OCI-LY3 (cell line): ENCODE results near the gene CES3.
"Not testable (repeated sequence)": the region's sequence is repeated elsewhere in the genome, so short reads cannot be mapped to it uniquely, and the experiment has no call there.

ENCODE experiments used
- H2AFZ ChIP-seq: fragments of 200-600, 300-600 bp; shearing (Covaris generic); 2 replicates; pipeline ENCODE4 v1.6.0; 2014; ENCODE audit warnings: antibody characterized with exemption, low read depth, low read length
- H3K27ac ChIP-seq: fragments of 200-600, 300-600 bp; sonication (generic); 2 replicates; pipeline ENCODE4 v1.5.1; 2014; ENCODE audit warnings: mild to moderate bottlenecking, low read length, moderate library complexity, mixed read lengths
- H3K27me3 ChIP-seq: fragments of 200-600, 300-600 bp; sonication (generic); 2 replicates; pipeline ENCODE4 v1.6.1; 2014; ENCODE audit warnings: low read depth, low read length, mixed read lengths
- H3K36me3 ChIP-seq: fragments of 200-600, 300-600 bp; sonication (generic); replicated peaks from 2 replicates; pipeline ENCODE3; 2014; ENCODE audit warnings: low read depth, low read length, mixed read lengths
- H3K4me1 ChIP-seq: fragments of 300-600, 200-600 bp; sonication (generic); 2 replicates; pipeline ENCODE4 v1.6.1; 2014; ENCODE audit warnings: low read length, mixed read lengths
- H3K4me2 ChIP-seq: fragments of 200-600, 300-600 bp; sonication (generic); 2 replicates; pipeline ENCODE4 v1.6.1; 2014; ENCODE audit warnings: low read length, mixed read lengths
- H3K4me3 ChIP-seq: fragments of 300-600, 200-600 bp; sonication (generic); 2 replicates; pipeline ENCODE4 v1.5.1; 2014; ENCODE audit warnings: antibody characterized with exemption, mild to moderate bottlenecking, low read length, moderate library complexity
- H3K79me2 ChIP-seq: fragments of 300-600, 200-600 bp; shearing (Covaris generic); 2 replicates; pipeline ENCODE4 v1.6.1; 2014; ENCODE audit warnings: mild to moderate bottlenecking, low read length, mixed read lengths
- H3K9ac ChIP-seq: fragments of 300-600, 200-600 bp; shearing (Covaris generic); 2 replicates; pipeline ENCODE4 v1.6.0; 2014; ENCODE audit warnings: mild to moderate bottlenecking, low read length, moderate library complexity
- H3K9me3 ChIP-seq: fragments of 200-600, 300-600 bp; shearing (Covaris generic); 2 replicates; pipeline ENCODE4 v1.6.1; 2014; ENCODE audit warnings: low read length, mixed read lengths; ENCODE audit not compliant: insufficient read depth
- H4K20me1 ChIP-seq: fragments of 200-600, 300-600 bp; sonication (generic); 2 replicates; pipeline ENCODE4 v1.6.1; 2016; ENCODE audit warnings: low read length, mixed read lengths; ENCODE audit not compliant: insufficient read depth
- EZH2phosphoT487 ChIP-seq: fragments of 200-600 bp; shearing (Covaris generic); IDR thresholded peaks from 2 replicates; pipeline ENCODE4 v1.6.1; 2018; ENCODE audit warnings: antibody characterized with exemption, mixed run types, low read depth
- TF ChIP-seq, protein P1 (sequence below): fragments of 200-600, 300-600 bp; sonication (generic); IDR thresholded peaks from 2 replicates; pipeline ENCODE4 v1.5.1; 2014; ENCODE audit warnings: antibody characterized with exemption, low read length, low read depth

Gene CES3

DNA sequence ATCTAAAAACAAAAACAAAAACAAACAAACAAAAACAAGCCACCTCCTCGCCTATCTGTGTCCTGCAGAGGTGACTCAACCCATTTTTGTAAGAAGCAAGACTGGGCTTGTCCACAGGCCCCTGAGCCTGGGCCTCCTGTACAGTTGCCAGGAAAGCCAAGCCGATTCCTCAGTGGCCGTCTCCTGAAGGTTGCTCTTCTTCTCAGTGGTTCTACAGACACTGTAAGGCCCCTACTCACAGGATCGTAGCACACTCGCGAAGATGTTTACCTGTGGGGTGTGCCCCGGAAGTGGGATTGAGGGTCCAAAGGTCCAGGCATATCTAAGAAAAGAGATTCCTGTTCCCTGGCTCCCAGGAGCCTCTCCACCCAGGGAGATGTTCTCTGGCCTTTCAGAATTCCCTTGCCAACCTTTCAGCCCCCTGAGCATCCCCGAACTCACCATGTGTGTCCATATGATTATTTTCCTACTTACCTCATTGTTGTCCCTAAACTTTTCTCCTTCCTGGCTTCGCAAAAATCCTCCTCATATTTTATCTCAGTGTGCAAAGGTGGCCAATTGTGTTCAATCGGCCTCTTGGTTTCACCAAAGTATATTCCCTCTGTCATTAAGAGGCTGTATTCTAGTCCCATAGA, 7.5 kb upstream of the CES3 start:
- no peaks in the 10 kb centered on the region for H3K36me3 ChIP-seq
- peaks cover 25% of the 10 kb centered on the region for H3K4me1 ChIP-seq
- no peak overlapping the region for H3K27ac ChIP-seq
- no peaks in the 10 kb centered on the region for H3K79me2 ChIP-seq
- no peaks in the 10 kb centered on the region for H3K9me3 ChIP-seq
- no peak for TF ChIP-seq EZH2phosphoT487
- no peak overlapping the region for H3K4me3 ChIP-seq
- no peak overlapping the region for H3K4me2 ChIP-seq
- H3K9ac ChIP-seq = no peak overlapping the region
- H3K27me3 ChIP-seq = peaks cover 5% of the 10 kb centered on the region; the same call in 1 of the 2 replicates
- no peak overlapping the region for H2AFZ ChIP-seq
- no peaks in the 10 kb centered on the region for H4K20me1 ChIP-seq

DNA sequence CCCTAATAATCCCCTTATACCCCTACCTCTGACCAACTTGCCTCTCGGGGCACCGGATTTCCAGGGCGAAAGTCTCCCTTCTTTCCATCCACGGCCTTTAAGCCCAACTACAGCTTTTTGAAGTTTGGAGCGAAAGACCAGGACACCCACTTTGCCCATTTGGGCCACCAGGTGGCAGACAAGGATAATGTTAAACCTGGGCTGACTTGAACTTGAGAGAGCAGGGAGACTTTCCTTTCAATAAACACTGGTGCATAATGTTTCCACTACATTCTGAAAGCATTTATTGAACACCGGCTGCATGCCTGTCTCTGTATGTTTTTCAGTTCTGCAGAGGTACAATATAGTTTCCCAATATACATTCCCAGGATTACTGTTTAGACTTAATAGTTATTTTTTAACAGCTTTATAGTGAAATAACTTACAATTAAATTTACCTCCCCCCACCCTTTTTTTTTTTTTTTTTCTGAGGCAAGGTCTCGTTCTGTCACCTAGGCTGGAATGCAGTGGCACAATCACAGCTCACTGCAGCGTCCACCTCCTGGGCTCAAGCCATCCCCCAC, 6.9 kb upstream of the CES3 start:
- TF ChIP-seq EZH2phosphoT487 = no peak
- TF ChIP-seq, protein P1, sequence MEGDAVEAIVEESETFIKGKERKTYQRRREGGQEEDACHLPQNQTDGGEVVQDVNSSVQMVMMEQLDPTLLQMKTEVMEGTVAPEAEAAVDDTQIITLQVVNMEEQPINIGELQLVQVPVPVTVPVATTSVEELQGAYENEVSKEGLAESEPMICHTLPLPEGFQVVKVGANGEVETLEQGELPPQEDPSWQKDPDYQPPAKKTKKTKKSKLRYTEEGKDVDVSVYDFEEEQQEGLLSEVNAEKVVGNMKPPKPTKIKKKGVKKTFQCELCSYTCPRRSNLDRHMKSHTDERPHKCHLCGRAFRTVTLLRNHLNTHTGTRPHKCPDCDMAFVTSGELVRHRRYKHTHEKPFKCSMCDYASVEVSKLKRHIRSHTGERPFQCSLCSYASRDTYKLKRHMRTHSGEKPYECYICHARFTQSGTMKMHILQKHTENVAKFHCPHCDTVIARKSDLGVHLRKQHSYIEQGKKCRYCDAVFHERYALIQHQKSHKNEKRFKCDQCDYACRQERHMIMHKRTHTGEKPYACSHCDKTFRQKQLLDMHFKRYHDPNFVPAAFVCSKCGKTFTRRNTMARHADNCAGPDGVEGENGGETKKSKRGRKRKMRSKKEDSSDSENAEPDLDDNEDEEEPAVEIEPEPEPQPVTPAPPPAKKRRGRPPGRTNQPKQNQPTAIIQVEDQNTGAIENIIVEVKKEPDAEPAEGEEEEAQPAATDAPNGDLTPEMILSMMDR = peak; percentile 87
- Histone ChIP-seq H3K4me2 (no peak overlapping the region), H3K27me3 (peaks cover under 1% of the 10 kb centered on the region; the same call in 1 of the 2 replicates), H3K36me3 (no peaks in the 10 kb centered on the region), H3K4me1 (peaks cover 25% of the 10 kb centered on the region), H3K9me3 (no peaks in the 10 kb centered on the region), H3K4me3 (no peak overlapping the region), H3K9ac (no peak overlapping the region), H2AFZ (no peak overlapping the region), H3K27ac (no peak overlapping the region), H4K20me1 (no peaks in the 10 kb centered on the region), H3K79me2 (no peaks in the 10 kb centered on the region)

DNA sequence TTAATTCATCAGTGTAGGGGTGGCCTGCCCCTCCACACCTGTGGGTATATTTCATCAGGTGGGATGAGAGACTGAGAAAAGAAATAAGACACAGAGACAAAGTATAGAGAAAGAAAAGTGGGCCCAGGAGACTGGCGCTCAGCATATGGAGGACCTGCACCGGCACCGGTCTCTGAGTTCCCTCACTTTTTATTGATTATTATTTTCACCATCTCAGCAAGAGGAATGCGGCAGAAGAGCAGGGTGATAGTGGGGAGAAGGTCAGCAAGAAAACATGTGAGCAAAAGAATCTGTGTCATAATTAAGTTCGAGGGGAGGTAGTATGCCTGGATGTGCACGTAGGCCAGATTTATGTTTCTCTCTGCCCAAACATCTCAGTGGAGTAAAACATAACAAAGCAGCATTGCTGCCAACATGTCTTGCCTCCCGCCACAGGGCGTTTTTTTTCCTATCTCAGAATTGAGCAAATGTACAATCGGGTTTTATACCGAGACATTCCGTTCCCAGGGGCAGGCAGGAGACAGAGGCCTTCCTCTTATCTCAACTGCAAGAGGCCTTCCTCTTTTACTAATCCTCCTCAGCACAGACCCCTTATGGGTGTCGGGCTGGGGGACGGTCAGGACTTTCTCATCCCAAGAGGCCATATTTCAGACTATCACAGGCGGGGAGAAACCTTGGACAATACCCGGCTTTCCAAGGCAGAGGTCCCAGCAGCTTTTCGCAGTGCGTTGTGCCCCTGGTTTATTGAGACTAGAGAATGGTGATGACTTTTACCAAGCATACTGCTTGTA, 5.5 kb upstream of the CES3 start:
- not testable (repeated sequence) for H3K27me3 ChIP-seq, H3K9ac ChIP-seq

DNA sequence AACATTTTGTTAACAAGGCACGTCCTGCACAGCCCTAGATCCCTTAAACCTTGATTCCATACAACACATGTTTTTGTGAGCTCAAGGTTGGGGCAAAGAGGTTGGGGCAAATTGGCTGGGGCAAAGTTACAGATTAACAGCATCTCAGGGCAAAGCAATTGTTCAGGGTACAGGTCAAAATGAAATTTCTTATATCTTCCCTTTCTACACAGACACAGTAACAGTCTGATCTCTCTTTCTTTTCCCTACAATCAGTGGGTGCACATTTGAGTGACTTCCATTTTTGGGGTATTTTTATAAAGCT, 5.0 kb upstream of the CES3 start:
- peaks cover 22% of the 10 kb centered on the region for H3K4me1 ChIP-seq
- H2AFZ ChIP-seq, H3K9me3 ChIP-seq, H3K9ac ChIP-seq, H3K4me3 ChIP-seq, H3K27ac ChIP-seq, H3K27me3 ChIP-seq, H3K4me2 ChIP-seq, H4K20me1 ChIP-seq, H3K36me3 ChIP-seq, H3K79me2 ChIP-seq: not testable (repeated sequence)

More for the DNA sequence above, 5.5 kb upstream of the CES3 start:
- H3K4me1 ChIP-seq = peaks cover 21% of the 10 kb centered on the region
- not testable (repeated sequence) for H3K9me3 ChIP-seq, H3K4me2 ChIP-seq, H2AFZ ChIP-seq, H3K79me2 ChIP-seq, H3K36me3 ChIP-seq, H3K4me3 ChIP-seq, H4K20me1 ChIP-seq, H3K27ac ChIP-seq

DNA sequence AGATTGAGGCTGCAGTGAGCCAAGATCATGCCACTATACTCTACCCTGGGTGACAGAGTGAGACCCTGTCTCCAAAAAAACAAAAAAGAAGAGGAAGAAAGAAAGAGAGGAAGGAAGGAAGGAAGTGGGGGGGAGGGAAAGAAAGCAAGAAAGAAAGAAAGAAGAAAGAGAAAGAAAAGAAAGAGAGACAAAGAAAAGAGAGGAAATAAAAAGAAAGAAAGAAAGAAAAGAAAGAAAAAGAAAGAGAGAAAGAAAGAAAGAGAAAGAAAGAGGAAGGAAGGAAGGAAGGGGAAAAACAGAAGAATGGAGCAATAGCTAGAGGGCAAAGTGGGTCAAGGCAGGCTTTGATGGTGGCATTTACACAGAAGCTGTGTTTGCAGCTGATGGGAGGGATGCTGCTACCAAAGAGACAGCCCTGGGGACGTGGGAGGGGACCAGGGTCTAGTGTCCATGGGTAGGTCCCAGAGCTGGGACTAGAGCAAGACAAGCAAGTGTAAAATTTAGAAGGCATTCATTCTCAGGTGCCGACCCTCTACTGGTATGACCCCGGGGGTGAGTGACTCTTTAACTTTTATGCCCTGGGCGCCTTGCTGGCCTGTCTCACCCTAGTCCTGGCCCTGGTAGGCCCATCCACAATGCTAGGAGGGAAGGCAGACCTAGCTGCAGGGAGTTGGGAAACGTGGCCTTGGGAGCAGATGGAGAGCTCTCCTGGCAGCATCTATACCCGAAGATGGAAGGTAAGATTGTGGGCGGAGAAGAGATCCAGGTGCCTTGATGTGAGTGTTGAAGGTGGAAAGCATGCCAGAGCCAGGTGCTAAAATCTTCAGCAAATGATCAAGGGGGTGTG, 2.0 kb upstream of the CES3 start:
- Histone ChIP-seq H3K9ac (no peak overlapping the region), H3K4me2 (no peak overlapping the region), H4K20me1 (no peaks in the 10 kb centered on the region), H3K4me3 (no peak overlapping the region), H3K9me3 (no peaks in the 10 kb centered on the region), H3K27ac (no peak overlapping the region), H3K27me3 (no peaks in the 10 kb centered on the region), H3K79me2 (peaks cover 17% of the 10 kb centered on the region), H3K36me3 (peaks cover 12% of the 10 kb centered on the region), H3K4me1 (peaks cover 30% of the 10 kb centered on the region), H2AFZ (no peak overlapping the region)
- TF ChIP-seq EZH2phosphoT487 = no peak
- TF ChIP-seq, protein P1 = no peak
